HG03064 (cell line): ENCODE data around the gene ENO1.
"Not testable (repeated sequence)": the region's sequence is repeated elsewhere in the genome, so short reads cannot be mapped to it uniquely, and the experiment has no call there.

ENCODE experiments used
- ATAC-seq: cut with Tn5 transposase; IDR thresholded peaks from one replicate; pipeline ENCODE4 v1.9.1; 2021; ENCODE audit warnings: low read depth; ENCODE audit not compliant: unreplicated experiment

The ENO1 gene

GRCh38 chr1:8897505-8897904 lies 19.0 kb upstream of the ENO1 start:
- ATAC-seq, result not testable (repeated sequence)

GRCh38 chr1:8896775-8897174 lies 18.3 kb upstream of the ENO1 start:
- ATAC-seq, result not testable (repeated sequence)

- ATAC-seq, result no peak
Observed at GRCh38 chr1:8892026-8892425, 13.5 kb upstream of the ENO1 start.

GRCh38 chr1:8891401-8891800 lies 12.9 kb upstream of the ENO1 start:
- no peak for ATAC-seq

GRCh38 chr1:8889925-8890785 lies 11.7 kb upstream of the ENO1 start:
- ATAC-seq, result no peak

- ATAC-seq, result no peak
Observed at GRCh38 chr1:8889103-8889846, 10.8 kb upstream of the ENO1 start.

GRCh38 chr1:8886589-8886988 lies 8.1 kb upstream of the ENO1 start:
- no peak for ATAC-seq

- ATAC-seq, result not testable (repeated sequence)
Observed at GRCh38 chr1:8886031-8886524, 7.6 kb upstream of the ENO1 start.

GRCh38 chr1:8884105-8884504 lies 5.6 kb upstream of the ENO1 start:
- not testable (repeated sequence) for ATAC-seq

GRCh38 chr1:8883491-8883890 lies 5.0 kb upstream of the ENO1 start:
- no peak for ATAC-seq

GRCh38 chr1:8879922-8880676 lies 1.6 kb upstream of the ENO1 start:
- no peak for ATAC-seq

- no peak for ATAC-seq
Observed at GRCh38 chr1:8879464-8879921, 1.0 kb upstream of the ENO1 start.

GRCh38 chr1:8878698-8879463 lies 395 bp upstream of the ENO1 start:
- peak; percentile 73 for ATAC-seq

- no peak for ATAC-seq
Observed at GRCh38 chr1:8876087-8876486, 2.4 kb downstream of the ENO1 start.

GRCh38 chr1:8875216-8875861 lies 3.1 kb downstream of the ENO1 start:
- no peak for ATAC-seq

GRCh38 chr1:8874230-8875201 lies 4.0 kb downstream of the ENO1 start:
- no peak for ATAC-seq

- ATAC-seq, result no peak
Observed at GRCh38 chr1:8873506-8874229, 4.8 kb downstream of the ENO1 start.

- no peak for ATAC-seq
Observed at GRCh38 chr1:8873001-8873400, 5.5 kb downstream of the ENO1 start.
